GM20431 (cell line): ENCODE data around the gene MYO10.
"Not testable (repeated sequence)": the region's sequence is repeated elsewhere in the genome, so short reads cannot be mapped to it uniquely, and the experiment has no call there.

ENCODE experiments used
- in situ Hi-C: fragments of 300-500 bp; cut with MseI, MboI; formaldehyde crosslinking; loops from one replicate; pipeline ENCODE4 v1.15.0; 2020; ENCODE audit warnings: low sequenced_read_pairs; ENCODE audit not compliant: unreplicated experiment

MYO10 gene

GRCh38 chr5:16666130-16666882, 269.8 kb downstream of the MYO10 start:
- in situ Hi-C loops, result no loop called here

- in situ Hi-C loops, result no loop called here
Observed at GRCh38 chr5:16665601-16666000, 270.5 kb downstream of the MYO10 start.

- in situ Hi-C loops, result no loop called here
Observed at GRCh38 chr5:16664368-16664767, 271.7 kb downstream of the MYO10 start.

GRCh38 chr5:16663840-16664239, 272.2 kb downstream of the MYO10 start:
- in situ Hi-C loops, result no loop called here

DNA sequence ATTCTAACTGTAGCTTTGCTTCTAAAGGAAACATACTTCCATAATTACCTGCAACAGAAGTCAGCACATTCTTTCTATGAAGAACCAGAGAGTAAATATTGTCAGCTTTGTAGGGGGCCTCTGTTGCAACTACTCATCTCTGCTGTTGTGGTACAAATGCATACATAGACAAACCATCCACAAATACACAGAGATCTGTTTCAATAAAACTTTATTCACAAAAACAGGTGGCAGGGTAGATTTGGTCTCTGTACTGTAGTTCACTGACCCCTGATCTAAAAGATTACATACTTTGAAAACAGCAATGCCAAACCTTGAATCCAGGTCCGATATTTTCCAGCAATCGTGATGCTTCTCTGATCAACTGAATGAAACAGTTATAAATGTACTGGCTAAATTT, 274.4 kb downstream of the MYO10 start:
- in situ Hi-C loops, result no loop called here

DNA sequence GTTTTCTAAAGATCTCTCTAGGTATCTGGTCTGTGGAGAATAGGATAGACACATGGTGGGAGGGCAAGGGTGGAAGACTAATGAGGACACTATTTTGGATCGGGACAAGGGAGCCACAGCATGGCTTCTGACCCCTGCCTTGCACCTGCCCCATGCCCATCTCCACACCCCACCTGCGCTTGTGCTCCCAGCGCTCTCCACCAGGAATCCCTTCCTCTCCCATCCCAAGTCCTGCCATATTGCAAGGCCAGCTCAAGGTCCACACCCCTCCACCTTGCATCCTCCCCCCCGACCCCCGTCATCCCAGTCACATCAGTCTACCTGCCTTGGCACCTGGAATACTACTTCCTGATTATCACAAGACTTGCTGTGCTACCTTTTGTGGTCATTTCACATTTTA, 275.1 kb downstream of the MYO10 start:
- in situ Hi-C loops, result no loop called here

- in situ Hi-C loops, result no loop called here
Observed at GRCh38 chr5:16659536-16659935, 276.6 kb downstream of the MYO10 start.

- in situ Hi-C loops, result no loop called here
Observed at GRCh38 chr5:16656561-16657191, 279.4 kb downstream of the MYO10 start.

DNA sequence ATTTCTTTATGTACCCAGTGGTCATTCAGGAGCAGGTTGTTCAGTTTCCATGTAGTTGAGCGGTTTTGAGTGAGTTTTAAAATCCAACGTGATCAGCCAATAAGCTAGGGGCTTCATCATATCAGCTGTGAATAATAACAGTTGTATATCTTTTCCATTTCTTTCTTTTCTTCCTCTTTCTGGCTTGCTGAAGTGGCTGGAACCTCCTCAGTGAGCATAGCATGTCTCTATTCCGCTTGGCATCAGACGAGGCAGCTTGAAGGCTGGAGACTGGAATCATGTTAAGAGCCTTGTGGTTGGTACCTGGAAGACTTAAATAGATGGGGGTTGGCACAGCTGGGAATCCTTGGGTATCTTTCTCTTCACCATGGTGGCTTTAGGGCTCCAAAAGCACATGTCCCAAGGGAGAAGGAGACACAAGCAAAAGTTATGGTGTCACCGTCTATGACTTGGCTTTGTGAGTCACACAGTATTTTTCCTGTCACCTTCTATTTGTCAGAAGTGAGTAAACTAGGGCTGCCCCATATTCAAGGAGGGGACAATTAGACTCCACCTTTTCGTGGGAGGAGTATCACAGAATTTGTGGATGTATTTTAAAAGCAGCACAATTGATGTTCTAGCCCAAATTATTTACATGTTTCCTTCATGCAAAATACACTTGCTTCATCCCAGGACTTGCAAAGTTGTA, 281.3 kb downstream of the MYO10 start:
- in situ Hi-C loops, result no loop called here

- in situ Hi-C loops, result not testable (repeated sequence)
Observed at GRCh38 chr5:16648739-16649138, 287.3 kb downstream of the MYO10 start.

DNA sequence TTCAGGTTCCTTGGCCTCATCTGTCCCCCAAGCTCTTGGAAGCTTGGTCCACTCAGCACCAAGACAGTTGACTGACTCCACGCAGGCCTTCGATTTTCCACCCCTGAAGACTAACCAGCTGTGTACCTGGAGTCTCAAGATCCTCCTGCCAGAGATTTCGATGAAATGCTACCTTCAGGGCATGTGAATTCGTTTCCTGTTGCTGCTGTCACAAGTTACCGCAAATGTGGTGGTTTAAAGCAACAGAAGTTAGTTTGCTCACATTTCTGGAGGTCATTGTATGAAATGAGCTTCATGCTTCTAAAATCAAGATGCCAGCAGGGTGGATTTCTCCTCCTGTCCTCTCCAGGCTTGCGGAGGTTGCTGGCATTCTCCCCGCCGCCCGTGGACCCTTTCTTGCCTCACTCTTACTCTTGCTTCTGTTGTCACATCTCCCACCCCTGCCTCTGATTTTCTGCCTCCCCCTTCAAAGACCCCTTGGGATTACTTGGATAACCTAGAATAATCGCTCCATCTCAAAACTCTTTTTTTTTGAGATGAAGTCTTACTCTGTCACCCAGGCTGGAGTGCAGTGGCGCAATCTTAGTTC, 291.7 kb downstream of the MYO10 start:
- in situ Hi-C loops, result no loop called here

DNA sequence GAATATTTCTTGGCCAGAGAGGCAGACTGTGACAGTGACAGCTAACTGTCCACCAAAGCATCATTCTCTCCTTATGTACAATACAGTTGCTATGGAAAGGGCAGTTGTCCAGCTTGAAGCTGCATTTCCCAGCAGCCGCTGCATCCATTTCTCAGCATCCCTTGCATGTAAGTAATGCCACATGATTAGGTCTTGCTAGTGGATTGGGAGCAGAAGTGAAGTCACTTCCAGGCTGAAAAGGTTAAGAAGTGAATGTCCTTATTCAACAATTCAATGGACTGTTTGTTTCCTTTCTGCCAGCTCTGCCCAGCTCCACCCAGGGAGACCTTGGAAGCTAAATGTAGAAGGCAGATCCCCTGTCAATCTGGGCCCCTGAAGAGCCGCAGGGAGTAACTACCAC, 293.2 kb downstream of the MYO10 start:
- in situ Hi-C loops, result no loop called here

- in situ Hi-C loops, result no loop called here
Observed at GRCh38 chr5:16639206-16639605, 296.9 kb downstream of the MYO10 start.

GRCh38 chr5:16628376-16628775, 307.7 kb downstream of the MYO10 start:
- in situ Hi-C loops, result no loop called here

DNA sequence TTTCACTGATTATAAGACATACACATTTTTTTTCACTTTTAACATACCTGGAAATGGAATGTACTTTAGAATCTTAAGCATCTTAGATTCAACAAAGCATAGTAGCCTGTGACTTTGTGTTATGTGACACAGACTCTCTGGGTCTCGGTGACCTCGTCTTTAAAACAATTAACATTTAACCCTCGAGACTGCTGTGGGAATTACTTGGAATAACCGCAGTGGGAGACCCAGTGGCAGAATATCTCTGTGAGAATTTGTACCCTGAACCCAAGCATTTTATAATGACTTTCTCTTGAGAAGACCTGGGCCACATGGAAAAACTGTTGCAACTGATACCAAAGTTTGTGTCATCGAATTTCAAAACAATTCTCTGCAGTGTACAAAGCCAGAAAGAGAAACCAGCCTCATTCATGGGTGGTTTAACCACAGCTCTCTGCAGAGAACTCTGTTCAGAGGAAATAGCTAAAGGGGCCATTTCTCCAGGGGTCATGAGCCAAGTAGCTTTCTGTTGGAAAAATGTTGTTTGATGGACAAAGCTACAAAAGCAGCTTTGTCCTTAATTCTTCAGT, 309.3 kb downstream of the MYO10 start:
- in situ Hi-C loops, result no loop called here

- in situ Hi-C loops, result no loop called here
Observed at GRCh38 chr5:16625096-16625495, 311.0 kb downstream of the MYO10 start.

DNA sequence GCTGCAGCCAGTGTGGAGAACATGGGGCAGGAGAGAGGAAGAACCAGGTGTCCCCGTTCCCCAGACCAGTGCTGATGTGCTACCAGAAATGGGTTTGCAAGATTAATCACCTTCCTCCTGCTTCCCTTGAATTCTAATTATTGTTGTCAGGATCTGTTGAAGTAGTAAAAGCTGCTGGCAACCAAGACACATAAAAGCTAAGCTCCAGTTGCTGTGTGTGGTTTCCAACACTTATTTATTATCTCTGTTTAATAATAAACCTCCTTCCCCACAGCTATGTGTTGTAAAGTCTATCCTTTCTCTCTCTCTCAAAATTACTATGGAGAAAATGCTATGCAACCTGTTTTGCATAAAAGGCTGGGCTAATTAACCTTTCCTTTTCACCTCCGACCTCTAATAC, 317.0 kb downstream of the MYO10 start:
- in situ Hi-C loops, result no loop called here

- in situ Hi-C loops, result no loop called here
Observed at GRCh38 chr5:16618138-16618897, 317.8 kb downstream of the MYO10 start.

GRCh38 chr5:16617274-16617968, 318.7 kb downstream of the MYO10 start:
- in situ Hi-C loops, result no loop called here
